Stimulated activated CD4-positive, alpha-beta T cell treated with anti-CD3 and anti-CD28 coated beads, Interleukin-12 subunit alpha, Interleukin-12 subunit beta, amount 100 ng/mL, for 4 hours (primary cell): ENCODE data around the gene ELMO1.

ENCODE experiments used
- DNase-seq: peaks from one replicate; pipeline ENCODE4 v3.0.0-alpha.2; 2020

The ELMO1 gene

DNA sequence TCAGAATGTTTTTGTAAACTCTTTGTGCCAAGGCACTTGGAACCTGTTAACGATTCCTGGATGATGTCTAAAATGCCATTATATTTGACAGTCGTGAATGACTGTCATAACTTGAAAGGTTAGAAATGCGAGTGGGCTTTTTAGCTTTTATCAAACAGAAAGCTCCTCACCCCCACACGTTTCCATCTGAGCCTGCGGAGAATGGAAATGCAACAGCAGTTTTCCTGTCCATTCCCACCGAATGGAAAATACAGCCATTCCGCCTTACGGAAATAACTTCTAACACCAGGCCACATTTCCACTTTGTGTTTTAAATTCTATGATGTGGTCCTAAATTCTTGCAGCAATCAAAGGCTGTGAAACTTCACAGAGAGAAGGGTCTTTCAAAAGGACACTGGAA is 83.8 kb downstream of the ELMO1 start:
- no peak for DNase-seq

DNA sequence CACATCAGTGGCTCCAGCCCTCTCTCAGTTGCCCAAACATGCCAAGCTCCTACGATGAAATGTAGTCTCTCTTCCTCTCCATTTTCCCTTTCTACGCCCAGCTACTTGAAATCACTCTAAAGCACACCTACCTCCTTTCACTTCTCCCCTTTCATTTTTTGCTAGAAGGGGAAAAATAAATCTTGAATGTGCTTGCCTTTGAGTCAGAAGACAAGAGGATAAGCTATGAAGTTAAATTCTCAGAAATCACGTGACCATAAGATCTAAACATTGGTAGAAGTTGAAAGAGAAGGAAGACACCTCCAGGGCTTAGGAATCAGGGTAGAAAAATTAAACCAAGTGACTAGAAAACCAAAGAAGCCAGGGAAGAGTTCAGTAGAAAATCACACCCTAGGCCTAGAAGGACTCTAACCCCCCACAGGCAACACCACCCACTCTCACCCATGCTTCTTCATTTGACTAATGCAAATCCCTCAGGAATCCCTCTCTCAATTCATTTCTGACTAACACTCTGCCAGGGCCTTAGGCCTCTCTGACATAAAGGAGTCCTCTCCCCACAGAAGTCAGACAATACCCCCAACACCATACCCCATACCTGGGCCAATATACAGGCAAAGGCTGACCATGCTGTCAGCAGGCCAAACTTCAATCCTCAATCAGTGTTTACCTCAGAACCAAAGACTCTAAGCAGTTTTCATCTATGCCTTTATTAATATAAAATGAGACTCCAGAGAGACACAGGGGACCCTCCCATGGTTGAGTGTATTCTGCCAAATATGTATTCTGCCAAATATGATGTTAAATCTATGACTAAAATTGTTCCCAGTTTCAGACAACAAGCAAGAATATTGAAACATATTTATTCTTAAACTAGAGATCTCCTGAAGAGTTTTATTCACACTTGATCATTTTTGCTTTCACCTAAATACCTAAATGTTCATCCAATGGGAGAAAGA is 84.8 kb downstream of the ELMO1 start:
- DNase-seq, result no peak

DNA sequence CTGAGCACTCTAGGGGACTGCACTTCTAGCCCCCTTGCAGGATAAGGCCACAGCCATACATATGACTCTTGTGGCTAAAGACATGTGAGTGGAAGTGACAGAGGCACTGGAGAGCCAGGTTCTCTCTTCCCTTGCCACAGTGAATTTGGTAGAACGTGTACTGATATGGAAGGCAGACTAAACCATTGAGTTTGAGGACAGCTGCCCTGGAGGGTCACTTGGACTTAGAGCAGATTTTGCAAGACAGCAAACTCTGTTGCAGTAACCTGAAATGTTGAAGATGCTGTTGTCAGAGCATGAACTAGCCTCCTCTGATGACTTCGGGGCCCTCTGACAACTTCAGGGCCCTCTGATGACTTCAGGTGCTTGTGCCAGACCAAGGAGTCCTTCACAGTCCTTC is 85.9 kb downstream of the ELMO1 start:
- DNase-seq, result no peak

DNA sequence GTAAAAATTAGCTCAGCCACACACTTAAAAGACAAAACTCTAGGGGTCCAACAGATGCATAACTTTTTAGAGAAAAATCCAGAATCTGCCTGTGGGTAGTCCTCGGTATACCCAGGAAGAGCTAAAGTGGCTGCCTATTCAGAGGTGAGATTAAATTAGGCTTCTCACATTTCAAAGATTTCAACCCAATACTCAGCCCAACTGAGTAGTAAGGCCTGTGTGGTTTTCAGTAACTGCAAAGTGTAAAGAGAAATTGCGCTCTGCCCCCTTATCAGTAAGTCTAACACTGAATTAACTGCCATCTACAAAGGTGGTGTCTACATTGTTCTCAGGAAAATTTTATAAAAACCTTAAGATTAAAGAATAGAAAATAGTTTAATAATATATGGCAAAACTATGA is 88.2 kb downstream of the ELMO1 start:
- DNase-seq, result no peak

DNA sequence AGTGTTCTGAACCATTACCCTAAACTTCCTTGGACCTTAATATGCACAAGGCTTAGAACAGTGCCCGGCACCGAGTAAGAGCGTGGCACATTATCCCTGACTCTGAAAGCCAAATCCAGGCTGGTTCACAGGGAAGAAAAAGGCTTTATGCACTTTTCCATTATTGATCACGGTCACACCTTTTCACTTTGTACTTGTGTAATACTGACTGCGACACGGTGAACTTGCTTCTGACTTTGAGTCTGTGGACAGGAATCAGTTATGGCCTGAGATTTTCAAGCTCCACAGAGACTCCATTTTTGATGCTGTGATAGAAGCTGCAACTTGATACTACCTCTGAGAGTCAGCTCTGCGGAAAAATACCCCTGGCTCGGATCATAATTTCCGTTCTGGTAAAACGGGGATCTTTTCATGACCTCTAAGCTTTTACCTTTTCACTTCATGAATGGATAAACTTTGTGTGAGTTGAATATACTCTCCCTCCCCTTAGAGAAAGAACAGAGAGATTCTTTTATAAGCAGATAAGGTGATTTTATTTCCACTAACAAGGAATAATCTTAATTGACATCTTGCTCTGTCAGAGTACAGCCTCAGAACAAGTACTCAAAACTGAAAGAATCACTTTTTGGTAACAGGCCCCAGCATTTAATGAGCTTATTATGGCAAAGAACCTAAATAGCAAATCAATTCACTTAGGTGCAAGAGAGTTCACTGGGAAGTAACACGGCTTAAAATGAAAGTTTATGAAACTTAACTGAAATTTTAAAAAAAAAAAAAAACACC is 88.8 kb downstream of the ELMO1 start:
- DNase-seq, result no peak

DNA sequence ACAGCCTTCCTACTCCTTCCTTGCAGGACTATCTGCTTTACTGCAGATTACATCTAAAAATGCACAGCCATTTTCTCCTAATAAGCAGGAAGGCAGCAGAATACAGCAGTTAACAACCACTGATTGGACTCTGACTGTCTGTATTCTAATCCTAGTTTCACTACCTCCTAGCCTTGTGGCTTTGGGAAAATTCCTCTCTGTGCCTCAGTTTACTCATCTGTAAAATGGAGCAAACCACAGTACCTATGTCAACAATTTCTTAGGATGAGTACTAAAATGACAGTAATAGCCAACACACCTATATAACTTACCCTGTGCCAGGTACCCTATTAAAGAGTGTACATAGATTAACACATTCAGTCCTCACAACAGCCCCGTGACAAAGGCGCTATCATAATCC is 89.5 kb downstream of the ELMO1 start:
- DNase-seq, result no peak

DNA sequence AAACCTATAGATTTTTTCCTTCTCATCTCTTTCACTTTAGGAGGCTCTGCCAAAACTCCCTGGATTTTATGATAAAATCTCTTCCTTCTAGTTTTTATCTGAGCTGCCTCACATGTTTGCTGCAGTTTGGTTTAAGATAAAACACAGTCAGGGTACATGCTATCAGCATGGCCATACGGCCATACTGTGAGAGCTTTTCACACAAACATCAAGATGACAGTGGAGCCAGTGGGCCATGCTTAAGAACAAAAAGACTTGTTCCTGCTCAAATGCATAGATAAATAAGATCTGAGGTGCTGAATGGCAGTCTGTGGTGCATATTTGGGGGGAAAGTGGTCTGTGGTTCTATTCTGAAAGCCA is 91.0 kb downstream of the ELMO1 start:
- DNase-seq, result no peak

DNA sequence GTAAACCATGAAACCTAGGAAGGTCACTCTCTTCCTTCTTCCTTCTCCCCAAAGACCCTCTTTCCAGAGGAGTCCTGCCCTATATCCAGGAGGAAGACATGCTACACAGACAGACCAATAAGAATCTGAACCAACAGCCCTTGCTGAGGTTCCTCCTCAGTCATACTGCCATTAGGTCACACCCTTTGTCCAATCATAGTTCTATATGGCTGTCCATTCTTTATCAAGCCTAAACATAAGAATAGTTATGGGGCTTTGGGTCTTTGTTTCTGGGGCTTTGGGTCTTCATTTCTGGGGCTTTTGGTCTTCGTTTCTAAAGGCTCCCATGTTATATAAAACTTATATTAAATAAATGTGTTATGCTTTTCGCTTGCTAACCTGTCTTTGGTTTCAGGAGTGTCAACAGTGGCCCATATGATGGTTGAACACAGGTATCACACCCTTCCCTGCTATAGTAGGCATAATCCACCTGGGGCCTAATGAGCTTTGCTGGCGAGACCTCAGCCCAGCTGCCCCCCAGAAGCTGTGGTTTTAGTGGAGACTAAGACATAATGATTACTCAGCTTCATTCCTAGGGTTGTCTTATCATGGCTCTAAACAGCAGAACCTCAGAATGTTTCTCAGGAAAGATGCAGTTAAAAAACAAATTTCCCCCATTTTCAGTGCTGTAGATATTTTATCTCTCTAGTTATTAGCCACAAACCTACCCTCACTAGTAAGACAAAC is 91.6 kb downstream of the ELMO1 start:
- DNase-seq, result no peak

DNA sequence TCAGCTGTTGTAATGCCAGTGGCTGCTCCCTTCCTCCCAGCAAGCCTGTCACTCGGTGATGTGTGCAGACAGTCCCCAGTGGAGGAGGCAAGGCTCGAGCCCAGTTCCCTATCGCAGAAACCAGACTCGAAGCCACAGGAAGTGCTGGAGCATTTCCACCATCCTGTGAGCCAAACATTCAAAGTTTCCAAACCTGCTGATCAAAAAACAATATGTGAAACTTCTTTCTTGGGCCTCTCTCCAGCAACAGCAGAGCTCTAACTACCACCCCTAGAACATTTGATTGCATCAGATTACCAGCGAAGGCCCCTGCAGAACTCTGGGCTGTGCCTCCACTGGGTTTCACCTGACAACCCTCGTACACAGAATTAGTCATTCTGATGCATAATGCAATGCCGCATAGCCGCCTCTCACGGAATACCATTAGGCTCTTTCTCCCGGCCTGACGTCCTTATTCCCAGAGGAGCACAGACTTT is 94.0 kb downstream of the ELMO1 start:
- DNase-seq, result peak; percentile 53

DNA sequence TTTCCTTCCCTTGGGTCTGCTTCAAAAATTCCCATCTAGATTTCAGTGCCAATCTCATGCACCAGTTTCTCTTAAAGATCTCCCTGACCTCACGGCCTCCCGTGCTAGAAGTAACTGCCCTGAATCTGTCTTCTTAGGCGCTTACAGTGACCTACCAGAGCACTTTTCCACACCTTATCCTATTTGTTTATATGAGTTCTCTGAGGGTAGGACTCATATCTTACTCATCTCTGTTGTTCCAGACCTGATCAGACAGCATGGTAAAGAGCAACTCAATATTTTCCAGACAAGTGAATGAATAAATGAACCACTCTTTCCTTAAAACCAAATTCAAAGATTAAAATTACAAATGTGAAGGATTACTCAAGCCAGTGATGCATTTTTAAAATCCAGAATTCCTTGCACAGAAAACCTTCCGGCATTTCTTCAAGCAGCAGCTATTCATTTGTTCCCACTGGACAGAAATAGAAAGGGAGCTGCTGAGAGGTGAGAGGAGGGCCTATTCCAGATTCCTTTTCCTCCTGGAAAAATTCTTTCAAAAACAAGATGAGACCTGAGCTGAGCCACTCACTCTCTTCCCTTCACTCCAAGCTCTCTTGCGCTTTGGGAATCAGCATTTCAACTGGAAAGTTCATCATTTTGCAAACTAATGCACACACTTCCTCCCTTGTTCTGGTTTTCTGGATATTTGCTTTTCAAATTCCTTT is 94.6 kb downstream of the ELMO1 start:
- DNase-seq, result no peak

DNA sequence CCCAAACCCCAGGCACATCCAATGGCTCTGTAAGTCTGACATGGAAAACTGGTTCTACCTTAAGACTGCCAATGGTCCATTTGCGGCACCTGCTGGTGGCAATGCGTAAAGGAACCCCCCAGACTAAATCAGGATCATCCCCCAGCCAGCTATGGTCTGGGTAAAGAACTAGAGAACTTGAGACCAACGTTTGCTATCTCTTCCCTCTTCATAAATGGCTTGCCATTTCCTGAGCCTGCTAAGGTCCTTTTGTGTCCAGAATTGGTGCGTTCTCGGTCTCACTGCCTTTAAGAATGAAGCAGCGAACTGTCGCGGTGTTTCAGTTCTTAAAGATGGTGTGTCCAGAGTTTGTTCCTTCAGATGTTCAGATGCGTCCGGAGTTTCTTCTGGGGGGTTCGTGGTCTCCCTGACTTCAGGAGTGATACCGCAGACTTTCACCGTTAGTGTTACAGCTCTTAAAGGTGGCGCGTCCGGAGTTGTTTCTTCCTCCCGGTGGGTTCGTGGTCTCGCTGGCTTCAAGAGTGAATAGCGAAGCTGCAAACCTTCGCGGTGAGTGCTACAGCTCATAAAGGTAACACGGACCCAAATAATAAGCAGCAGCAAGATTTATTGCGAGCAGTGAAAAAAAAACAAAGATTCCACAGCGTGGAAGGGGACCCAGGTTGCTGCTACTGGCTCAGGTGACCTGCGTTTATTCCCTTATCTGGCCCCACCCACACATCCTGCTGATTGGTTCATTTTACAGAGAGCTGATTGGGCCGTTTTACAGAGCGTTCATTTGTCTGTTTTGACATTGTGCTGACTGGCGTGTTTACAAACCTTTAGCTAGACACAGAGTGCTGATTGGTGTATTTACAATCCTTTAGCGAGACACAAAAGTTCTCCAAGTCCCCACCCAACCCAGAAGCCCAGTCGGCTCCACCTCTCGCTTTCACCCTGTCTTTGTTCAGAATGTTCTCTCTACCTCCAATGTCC is 95.4 kb downstream of the ELMO1 start:
- DNase-seq, result peak; percentile 58

DNA sequence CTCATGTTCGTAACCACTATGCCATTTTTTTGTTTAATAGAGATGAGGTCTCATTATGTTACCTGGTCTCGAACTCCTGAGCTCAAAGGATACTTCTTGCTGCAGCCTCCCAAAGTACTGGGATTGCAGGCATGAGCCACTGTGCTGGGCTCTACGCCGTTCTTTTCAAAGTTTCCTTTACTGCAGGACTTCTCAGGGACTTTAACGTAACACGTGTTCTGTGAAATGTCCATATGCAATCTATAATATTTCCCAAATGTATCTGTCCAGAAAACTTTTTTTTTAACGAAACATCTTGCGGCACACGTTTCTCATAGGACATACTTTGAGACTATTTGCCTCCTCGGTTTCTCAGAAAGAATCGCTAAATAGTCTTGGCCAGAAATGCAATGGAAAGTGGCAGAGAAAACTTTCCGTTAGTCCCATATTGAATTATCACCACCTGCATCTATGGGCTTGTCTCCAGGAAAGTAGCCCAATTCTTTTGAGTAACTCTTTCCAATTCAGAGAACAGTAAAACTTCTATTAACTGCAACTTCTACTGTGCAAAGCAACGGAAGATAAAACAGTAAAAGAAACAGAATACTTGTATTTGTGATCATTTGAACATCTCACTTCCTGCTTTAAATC is 96.3 kb downstream of the ELMO1 start:
- no peak for DNase-seq

DNA sequence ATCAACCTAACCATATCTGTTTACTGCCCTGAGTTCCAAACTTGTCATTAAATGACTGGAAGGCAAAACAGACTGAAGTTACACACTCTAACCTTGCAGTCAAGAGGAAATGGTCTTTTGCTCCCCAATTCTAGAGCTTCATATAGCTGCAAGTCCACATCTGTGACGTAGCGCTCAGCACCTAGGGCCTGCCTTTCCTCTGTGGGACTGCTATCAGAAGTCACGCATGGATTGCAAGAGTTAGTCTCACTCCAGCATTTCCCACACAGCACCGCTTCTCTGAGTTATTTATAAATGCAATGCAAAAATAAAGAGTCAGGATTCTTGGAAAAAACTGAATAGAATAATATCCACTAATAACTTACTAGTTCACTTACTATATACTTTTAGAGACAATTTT is 96.9 kb downstream of the ELMO1 start:
- DNase-seq, result no peak

DNA sequence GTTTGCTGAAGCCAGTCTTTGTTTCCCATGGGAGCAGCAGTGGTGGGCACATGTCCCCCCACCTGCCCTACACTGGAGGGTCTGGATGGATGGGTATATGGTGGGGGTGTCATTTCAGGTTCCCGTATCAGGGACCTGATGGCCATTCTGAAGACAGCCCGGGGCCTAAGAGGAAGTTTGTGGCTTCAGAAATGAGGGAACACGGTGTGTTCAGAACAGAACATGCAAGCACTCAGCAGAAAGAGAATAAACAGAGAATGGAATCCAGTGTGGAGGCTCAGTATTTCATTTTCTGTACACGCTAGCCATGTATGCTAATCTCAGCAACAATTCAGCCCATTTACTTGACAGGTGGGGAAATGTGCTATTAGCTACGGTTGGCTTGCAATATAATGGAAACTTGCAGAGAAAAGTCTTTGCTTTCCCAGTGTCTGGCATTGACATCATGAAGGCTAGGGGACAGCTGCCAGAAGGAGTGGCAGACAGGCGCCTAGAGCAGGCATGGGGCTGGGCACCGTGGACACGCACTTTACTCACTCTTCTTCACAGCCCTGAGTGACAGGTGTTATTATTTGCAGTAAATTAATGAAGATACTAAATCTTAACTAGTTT is 98.6 kb downstream of the ELMO1 start:
- DNase-seq, result no peak

DNA sequence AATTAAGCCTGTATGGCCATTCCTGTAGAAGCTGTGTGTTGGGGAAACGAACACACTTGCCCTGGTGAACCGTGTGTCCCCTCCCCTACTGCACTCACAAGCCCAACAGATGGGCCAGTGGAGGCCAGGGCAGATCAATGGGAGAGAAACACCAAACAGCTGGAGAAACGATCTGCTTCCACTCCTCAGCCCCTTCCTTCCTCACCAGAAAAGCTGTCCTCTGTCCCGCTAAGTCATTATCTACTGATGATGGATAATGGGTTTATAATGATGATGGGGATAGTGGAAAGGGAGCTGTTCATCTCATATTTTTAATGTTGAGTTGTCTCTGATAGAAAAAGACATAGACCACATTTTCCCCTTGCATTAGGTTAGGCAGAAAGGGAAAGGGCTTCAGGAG is 99.7 kb downstream of the ELMO1 start:
- DNase-seq, result no peak

DNA sequence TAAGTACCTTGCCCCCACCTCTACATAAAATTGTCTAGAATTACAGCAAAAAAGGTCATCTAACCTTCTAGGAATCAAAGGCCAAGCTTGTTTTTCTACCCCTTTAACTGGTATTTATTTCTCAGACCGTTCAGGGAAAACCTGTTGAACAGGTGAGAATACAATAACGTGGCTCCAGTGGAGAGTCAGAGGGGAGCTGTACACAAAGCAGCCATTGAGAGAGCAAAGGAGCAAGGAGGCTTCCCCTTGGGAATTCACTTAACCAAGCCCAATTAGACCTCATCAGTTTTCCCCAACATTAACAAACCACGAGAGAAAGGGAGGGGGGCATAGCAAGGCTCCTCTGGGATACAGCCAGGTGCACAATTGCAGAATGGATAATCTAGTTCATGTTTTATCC is 101.9 kb downstream of the ELMO1 start:
- no peak for DNase-seq

DNA sequence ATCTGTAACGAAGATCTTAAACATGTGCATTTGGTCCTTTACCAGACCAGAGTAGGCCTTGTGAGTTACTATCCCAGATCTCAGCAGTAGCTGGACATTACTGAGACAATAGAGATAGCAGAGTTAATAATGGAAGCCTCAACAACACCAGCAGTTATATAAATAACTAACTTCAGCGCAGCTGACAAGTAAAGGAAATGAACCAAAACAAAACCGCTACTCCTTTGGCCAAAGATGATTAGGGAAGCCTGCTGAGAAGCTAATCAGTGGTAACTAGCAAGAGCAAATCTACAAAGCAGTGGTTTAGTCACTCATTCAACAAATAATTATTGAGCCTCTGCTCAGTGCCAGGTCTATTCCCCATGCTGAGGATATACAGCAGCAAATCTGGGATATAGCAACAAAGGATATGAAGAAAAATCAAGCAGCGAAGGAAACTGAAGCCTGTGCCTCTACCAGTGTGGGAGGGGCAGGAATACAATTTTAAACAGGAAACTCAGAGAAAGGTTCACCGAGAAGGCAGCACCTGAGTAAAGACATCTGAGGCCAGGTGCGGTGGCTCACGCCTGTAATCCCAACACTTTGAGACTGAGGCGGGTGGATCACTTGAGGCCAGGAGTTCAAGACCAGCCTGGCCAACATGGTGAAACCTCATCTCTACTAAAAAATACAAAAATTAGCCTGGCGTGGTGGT is 103.6 kb downstream of the ELMO1 start:
- DNase-seq, result no peak

DNA sequence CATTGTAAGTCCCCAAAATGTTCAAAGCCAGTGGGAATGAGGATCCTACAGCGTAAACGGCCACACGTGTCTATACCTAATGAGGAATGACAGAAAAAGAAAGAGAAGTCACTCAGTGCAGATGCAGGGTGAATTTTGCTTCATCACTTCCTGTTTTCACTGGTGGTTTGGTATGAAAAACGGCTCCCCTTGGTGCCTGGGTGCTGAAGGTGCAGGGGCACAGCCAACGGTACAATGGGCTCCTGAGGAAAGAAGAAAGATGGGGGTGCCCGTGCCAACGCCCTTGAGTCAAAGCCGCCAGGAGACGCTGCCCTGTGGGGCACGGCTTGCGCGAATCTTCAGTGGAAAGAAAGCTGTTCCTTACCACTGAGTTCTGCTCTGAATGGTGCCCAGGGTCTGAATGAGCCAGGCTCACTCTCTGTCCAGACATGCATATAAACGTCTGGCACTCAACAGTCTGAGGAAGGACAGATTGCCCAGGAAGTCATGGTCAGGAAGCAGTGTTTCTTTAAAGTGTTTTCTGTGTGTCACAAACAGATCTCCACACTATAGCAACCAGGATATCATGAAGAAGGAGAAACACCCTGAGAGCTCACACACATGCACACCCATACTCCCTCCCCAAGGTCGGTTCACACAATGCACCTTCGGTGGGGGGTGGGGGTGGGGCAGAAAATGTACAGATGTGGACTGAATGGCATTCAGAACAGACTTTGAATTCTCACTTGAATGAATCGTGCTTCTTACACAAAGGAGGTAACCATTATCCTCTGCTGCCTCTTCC is 105.8 kb downstream of the ELMO1 start:
- DNase-seq, result peak; percentile 58

DNA sequence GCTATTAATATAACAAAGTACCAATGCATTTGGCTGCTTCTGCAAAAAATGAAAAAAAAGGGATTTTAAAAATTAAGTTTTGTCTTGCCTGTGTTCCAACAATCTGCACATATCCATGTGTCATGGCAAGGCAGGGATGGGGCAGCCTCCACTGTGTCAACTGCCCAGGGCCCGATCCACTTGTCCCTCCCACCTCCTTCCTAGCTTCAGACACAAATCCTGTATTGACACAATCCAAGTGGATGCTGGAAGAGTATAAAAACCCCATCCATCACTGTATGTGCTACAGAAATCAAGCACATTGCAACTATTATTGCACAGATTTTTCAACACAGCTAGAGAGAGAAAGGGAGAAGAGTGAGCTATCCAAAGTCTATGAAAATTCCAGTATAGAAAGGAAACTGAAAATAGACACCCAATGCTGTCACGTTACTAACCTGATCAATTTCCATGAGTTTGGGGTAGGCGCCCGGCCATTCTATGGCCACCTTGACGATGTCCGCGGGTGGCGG is 106.4 kb downstream of the ELMO1 start:
- no peak for DNase-seq
